Hepatocyte (in vitro differentiated cells): ENCODE measurements around the gene GALNT14.

Source experiments
- CTCF ChIP-seq: fragments of 200-600 bp; sonication (generic); IDR thresholded peaks from 2 replicates; pipeline ENCODE4 v1.5.1; 2016; ENCODE audit warnings: antibody characterized with exemption, mild to moderate bottlenecking; ENCODE audit not compliant: poor library complexity
- EZH2 ChIP-seq: fragments of 200-600 bp; sonication (generic); IDR thresholded peaks from 2 replicates; pipeline ENCODE4 v1.6.1; 2016; ENCODE audit warnings: antibody characterized with exemption, mild to moderate bottlenecking, borderline replicate concordance
- EZH2phosphoT487 ChIP-seq: fragments of 200-600 bp; sonication (generic); IDR thresholded peaks from one replicate; pipeline ENCODE4 v1.6.1; 2018; ENCODE audit warnings: antibody characterized with exemption, mild to moderate bottlenecking, low read depth, moderate library complexity; ENCODE audit not compliant: unreplicated experiment, severe bottlenecking

GRCh38 chr2:31020713-31021112 is 117.5 kb downstream of the GALNT14 start:
- TF ChIP-seq CTCF (no peak), EZH2 (no peak), EZH2phosphoT487 (no peak)
